Mucosa of descending colon (tissue), 3 donors: ENCODE data around the gene IQGAP1. TPM values are rescaled to one million over a fixed set of nuclear protein-coding genes. Genes with fewer than 3 reads are reported as not detected.

Source experiments
- ATAC-seq: fragments of 200-7000 bp; cut with Tn5 transposase; one replicate; pipeline ENCODE4 v1.9.1; 2020; ENCODE audit warnings: mild to moderate bottlenecking, moderate library complexity
- DNase-seq, 3 donors: peaks; one replicate each; pipeline ENCODE4 v3.0.0-alpha.2; 2020
- H3K36me3 ChIP-seq: fragments of 200-600 bp; one replicate; pipeline ENCODE4 v1.8.0; 2021; ENCODE audit warnings: low read depth, mild to moderate bottlenecking
- H3K4me1 ChIP-seq: fragments of 200-600 bp; one replicate; pipeline ENCODE4 v1.8.0; 2021; ENCODE audit warnings: low read depth, mild to moderate bottlenecking
- H3K4me3 ChIP-seq: fragments of 200-600 bp; one replicate; pipeline ENCODE4 v1.8.0; 2021; ENCODE audit warnings: mild to moderate bottlenecking
- H3K9me3 ChIP-seq: fragments of 200-600 bp; one replicate; pipeline ENCODE4 v1.8.0; 2021; ENCODE audit warnings: mild to moderate bottlenecking
- CTCF ChIP-seq: fragments of 200-600 bp; IDR thresholded peaks from one replicate; pipeline ENCODE4 v1.8.0; 2022; ENCODE audit warnings: antibody characterized with exemption, mild to moderate bottlenecking
- intact Hi-C, 2 donors: fragments of 100-400 bp; cut with DNase I in 1 of 2; cut with micrococcal nuclease in 1 of 2; formaldehyde crosslinking; loops; one replicate each; pipeline versions ENCODE4 v1.11.0 to v1.11.1; 2022; cut with DNase I, micrococcal nuclease
- total RNA-seq, 3 donors: library from RNA; stranded (reverse); fragmentation: NEBNext Ultra II Directional in 2 of 3; extraction: Animal tissue kit (Norgen Biotek cat#: 25700) in 2 of 3; gene quantifications; one replicate each; pipeline versions ENCODE4 v1.2.1 to v1.2.4, GENCODE V29; 2021 to 2023
- donor health status: DM: no; HTN: no; CAD: no; lungs with moderate emphysema.
- donor health status: DM: no; HTN: no; CAD: no.
- donor health status: DM: no; HTN: yes; CAD: no.

Gene IQGAP1
- total RNA-seq, 3 donors from 2014 or later, result 186 to 242 (median 206) TPM

- Histone ChIP-seq H3K4me1 (peaks cover 3% of the 10 kb centered on the region), H3K36me3 (no peaks in the 10 kb centered on the region), H3K4me3 (no peak overlapping the region), H3K9me3 (no peaks in the 10 kb centered on the region)
- TF ChIP-seq CTCF, result no peak
- DNase-seq, result no peak
- intact Hi-C loops, result no loop called here
- peak; percentile 12 for ATAC-seq
Measured at GRCh38 chr15:90463381-90463780, 75.3 kb downstream of the IQGAP1 start.

- H3K9me3 ChIP-seq, result no peaks in the 10 kb centered on the region
- peaks cover 3% of the 10 kb centered on the region for H3K4me1 ChIP-seq
- DNase-seq (no peak), ATAC-seq (peak; percentile 44)
- no peak overlapping the region for H3K4me3 ChIP-seq
- H3K36me3 ChIP-seq, result no peaks in the 10 kb centered on the region
- intact Hi-C loops, result no loop called here
- no peak for TF ChIP-seq CTCF
Measured at GRCh38 chr15:90465140-90465929, 77.3 kb downstream of the IQGAP1 start.

DNA sequence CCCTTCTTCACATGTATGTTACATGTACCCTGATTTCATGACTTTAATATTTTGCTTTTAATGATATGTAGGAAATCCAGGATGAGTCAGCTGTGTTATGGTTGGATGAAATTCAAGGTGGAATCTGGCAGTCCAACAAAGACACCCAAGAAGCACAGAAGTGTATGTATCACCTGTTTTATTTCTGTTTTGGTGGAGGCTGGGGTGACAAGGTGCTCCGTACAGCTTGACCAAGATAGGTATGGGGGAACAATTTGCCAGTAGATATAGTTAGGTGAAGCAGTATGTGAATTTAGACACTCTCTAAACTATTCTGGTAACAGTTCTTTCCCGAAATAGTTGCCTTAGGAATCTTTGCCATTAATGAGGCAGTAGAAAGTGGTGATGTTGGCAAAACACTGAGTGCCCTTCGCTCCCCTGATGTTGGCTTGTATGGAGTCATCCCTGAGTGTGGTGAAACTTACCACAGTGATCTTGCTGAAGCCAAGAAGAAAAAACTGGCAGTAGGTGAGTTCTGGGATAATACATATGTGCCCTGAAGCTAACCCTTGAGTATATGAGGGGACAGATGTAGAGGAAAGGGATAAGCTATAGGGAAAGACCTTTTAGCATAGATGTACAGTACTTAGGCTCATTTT is 78.0 kb downstream of the IQGAP1 start:
- ATAC-seq, result no peak
- intact Hi-C loops, result no loop called here
- peaks cover 2% of the 10 kb centered on the region for H3K36me3 ChIP-seq
- H3K9me3 ChIP-seq, result no peaks in the 10 kb centered on the region
- DNase-seq, result no peak
- H3K4me3 ChIP-seq, result no peak overlapping the region
- peaks cover 3% of the 10 kb centered on the region for H3K4me1 ChIP-seq
- TF ChIP-seq CTCF, result no peak

- intact Hi-C loops, result no loop called here
- Histone ChIP-seq H3K36me3 (peaks cover 6% of the 10 kb centered on the region), H3K4me1 (no peaks in the 10 kb centered on the region), H3K4me3 (no peak overlapping the region), H3K9me3 (no peaks in the 10 kb centered on the region)
- ATAC-seq (peak; percentile 16), DNase-seq (no peak)
- no peak for TF ChIP-seq CTCF
Measured at GRCh38 chr15:90469723-90470122, 81.7 kb downstream of the IQGAP1 start.

DNA sequence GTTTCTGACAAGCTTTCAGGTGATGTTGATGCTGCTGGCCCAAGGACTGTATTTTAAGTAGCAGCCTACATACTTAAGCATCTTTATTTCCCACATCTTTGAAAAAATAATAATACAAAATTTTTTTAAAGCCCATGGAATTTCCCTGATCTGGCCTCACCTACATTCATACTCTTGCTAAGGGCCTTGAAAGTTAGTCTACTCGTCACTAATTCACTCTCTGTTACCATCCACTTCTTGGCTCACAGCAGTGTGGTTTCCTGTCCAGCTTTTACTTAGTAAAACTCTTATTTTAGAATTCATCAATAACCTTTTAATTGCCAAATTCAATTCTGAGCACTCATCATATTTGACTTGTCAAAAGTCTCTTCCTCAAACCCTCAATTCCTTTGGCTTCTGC is 82.4 kb downstream of the IQGAP1 start:
- no peak for ATAC-seq
- no peaks in the 10 kb centered on the region for H3K9me3 ChIP-seq
- intact Hi-C loops, result no loop called here
- H3K36me3 ChIP-seq, result peaks cover 6% of the 10 kb centered on the region
- no peak for DNase-seq
- no peak for TF ChIP-seq CTCF
- H3K4me1 ChIP-seq, result no peaks in the 10 kb centered on the region
- no peak overlapping the region for H3K4me3 ChIP-seq
